WTC11 (cell line): Measurements from ENCODE around the gene CTIF.

Source experiments
- ATF1 ChIP-seq: sonication (generic); formaldehyde crosslinking; IDR thresholded peaks from 2 replicates; pipeline ENCODE4 v1.8.1; 2023; ENCODE audit warnings: mild to moderate bottlenecking, moderate library complexity, missing genetic modification reagents
- ATF2 ChIP-seq: sonication (generic); formaldehyde crosslinking; IDR thresholded peaks from 2 replicates; pipeline ENCODE4 v1.8.1; 2022; ENCODE audit warnings: low read depth, missing genetic modification reagents, borderline replicate concordance
- CTCF ChIP-seq: fragments of 200-600 bp; IDR thresholded peaks from 2 replicates; pipeline ENCODE4 v1.8.0; 2022; ENCODE audit warnings: antibody characterized with exemption
- FOXP4 ChIP-seq: sonication (generic); formaldehyde crosslinking; IDR thresholded peaks from 2 replicates; pipeline ENCODE4 v1.8.0; 2022; ENCODE audit warnings: mild to moderate bottlenecking, missing genetic modification reagents
- SMAD3 ChIP-seq: sonication (generic); formaldehyde crosslinking; IDR thresholded peaks from 2 replicates; pipeline ENCODE4 v1.8.0; 2022; ENCODE audit warnings: missing genetic modification reagents, mild to moderate bottlenecking, borderline replicate concordance
- STAT6 ChIP-seq: sonication (generic); formaldehyde crosslinking; conservative IDR thresholded peaks from 2 replicates; pipeline ENCODE4 v1.8.1; 2023; ENCODE audit warnings: mild to moderate bottlenecking, low read depth, missing genetic modification reagents, moderate library complexity
- TP53 ChIP-seq: sonication (generic); formaldehyde crosslinking; IDR thresholded peaks from 2 replicates; pipeline ENCODE4 v1.8.1; 2023; ENCODE audit warnings: mild to moderate bottlenecking, missing genetic modification reagents
- USF1 ChIP-seq: sonication (generic); formaldehyde crosslinking; IDR thresholded peaks from 2 replicates; pipeline ENCODE4 v1.8.0; 2022; ENCODE audit warnings: mild to moderate bottlenecking, missing genetic modification reagents
- ZNF138 ChIP-seq: sonication (generic); formaldehyde crosslinking; conservative IDR thresholded peaks from 2 replicates; pipeline ENCODE4 v1.8.1; 2022; ENCODE audit warnings: mild to moderate bottlenecking, moderate library complexity, missing genetic modification reagents
- ZNF416 ChIP-seq: fragments of 250-450 bp; sonication (Bioruptor Pico); IDR thresholded peaks from 2 replicates; pipeline ENCODE4 v1.9.0; 2021; ENCODE audit warnings: mild to moderate bottlenecking, inconsistent platforms

GRCh38 chr18:48504819-48505218 lies 34.0 kb upstream of the CTIF start:
- TF ChIP-seq CTCF (no peak), TP53 (CRISPR knock-in tag) (no peak), ATF2 (no peak), FOXP4 (CRISPR knock-in tag) (no peak), STAT6 (CRISPR knock-in tag) (no peak), ZNF416 (no peak), ZNF138 (no peak), SMAD3 (CRISPR knock-in tag) (no peak), ATF1 (CRISPR knock-in tag) (no peak), USF1 (CRISPR knock-in tag) (no peak)
